ENCODE data around the gene COL4A1. TPM values are rescaled to one million over a fixed set of nuclear protein-coding genes. Genes with fewer than 3 reads are reported as not detected.

Gene COL4A1
- polyA plus RNA-seq, 1 donor (not counting 4 experiments of a cell fraction or from before 2014, with no cell fraction given): 22.3 TPM

DNA sequence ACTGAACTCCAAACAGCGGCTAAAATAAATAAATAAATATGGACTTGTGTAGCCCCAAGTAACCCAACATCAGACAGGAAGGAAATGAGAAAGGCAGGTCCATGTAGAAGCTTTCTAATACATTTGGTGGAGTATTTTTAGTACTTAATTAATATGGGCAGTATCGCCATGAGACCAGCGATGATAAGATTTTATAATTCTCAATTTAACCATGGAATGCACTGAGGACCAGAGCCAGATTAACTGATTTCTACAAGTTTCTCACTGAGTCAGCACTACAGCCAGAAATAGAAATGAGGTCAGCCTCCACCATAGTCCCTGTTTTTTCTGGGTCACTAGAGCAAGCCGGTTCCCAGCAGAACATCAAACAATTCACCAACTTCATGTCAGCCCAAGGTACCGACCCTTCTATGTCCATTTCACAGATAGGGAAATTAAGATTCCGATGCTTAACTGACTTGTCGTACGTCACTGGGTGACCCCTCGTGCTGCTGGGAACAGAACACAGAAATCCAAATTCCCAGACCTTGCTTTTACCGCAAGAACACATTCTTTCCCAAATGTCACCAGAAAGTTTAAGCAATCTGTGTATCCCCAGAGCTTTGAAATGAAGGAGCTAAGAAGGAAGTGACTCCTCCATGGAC, 90.4 kb downstream of the COL4A1 start:
- Histone ChIP-seq H2AFZ (ENCODE audit: control insufficient read depth, low read length) (no peak overlapping the region), H3K9me3 (ENCODE audit: control insufficient read depth, low read depth, low read length) (no peaks in the 10 kb centered on the region), H4K20me1 (ENCODE audit: control insufficient read depth, extremely low read depth, insufficient read depth, low read length) (no peaks in the 10 kb centered on the region), H3K27ac (ENCODE audit: control insufficient read depth, insufficient read depth, low read length) (no peak overlapping the region), H3K36me3 (ENCODE audit: control insufficient read depth in 2 of 2, extremely low read depth in 1 of 2, insufficient read depth in 2 of 2, low read length in 2 of 2) (peaks cover 3 to 16% of the 10 kb centered on the region in 2 experiments), H3K4me1 (ENCODE audit: control insufficient read depth, extremely low read depth, insufficient read depth, low read length) (no peaks in the 10 kb centered on the region), H3K4me3 (ENCODE audit: control insufficient read depth in 2 of 3, extremely low read depth in 1 of 3, insufficient read depth in 2 of 3, low read depth in 1 of 3, low read length in 3 of 3) (no peak overlapping the region), H3K9me1 (ENCODE audit: control insufficient read depth, extremely low read depth, insufficient read depth, low read length) (peaks cover 2% of the 10 kb centered on the region), H3K27me3 (ENCODE audit: control insufficient read depth, extremely low read depth, insufficient read depth, low read length) (no peaks in the 10 kb centered on the region), H3K79me2 (ENCODE audit: control insufficient read depth, insufficient read depth, low read length) (peaks cover 4% of the 10 kb centered on the region), H3K9ac (ENCODE audit: control insufficient read depth, extremely low read depth, insufficient read depth, low read length) (no peak overlapping the region), H3K4me2 (ENCODE audit: control insufficient read depth, extremely low read depth, insufficient read depth, low read depth, low read length) (no peak overlapping the region)
- FAIRE-seq (no peak), DNase-seq (ENCODE audit: low read depth, low spot score) (no peak)
- dilution Hi-C loops (cut with MboI; ENCODE audit: extremely low pct_ligation_motif_present, low sequenced_read_pairs): no loop called here
- no peak for TF ChIP-seq EZH2 (IDR thresholded peaks at IDR 0.05; ENCODE audit: low read length)
- TF ChIP-seq, protein P1, sequence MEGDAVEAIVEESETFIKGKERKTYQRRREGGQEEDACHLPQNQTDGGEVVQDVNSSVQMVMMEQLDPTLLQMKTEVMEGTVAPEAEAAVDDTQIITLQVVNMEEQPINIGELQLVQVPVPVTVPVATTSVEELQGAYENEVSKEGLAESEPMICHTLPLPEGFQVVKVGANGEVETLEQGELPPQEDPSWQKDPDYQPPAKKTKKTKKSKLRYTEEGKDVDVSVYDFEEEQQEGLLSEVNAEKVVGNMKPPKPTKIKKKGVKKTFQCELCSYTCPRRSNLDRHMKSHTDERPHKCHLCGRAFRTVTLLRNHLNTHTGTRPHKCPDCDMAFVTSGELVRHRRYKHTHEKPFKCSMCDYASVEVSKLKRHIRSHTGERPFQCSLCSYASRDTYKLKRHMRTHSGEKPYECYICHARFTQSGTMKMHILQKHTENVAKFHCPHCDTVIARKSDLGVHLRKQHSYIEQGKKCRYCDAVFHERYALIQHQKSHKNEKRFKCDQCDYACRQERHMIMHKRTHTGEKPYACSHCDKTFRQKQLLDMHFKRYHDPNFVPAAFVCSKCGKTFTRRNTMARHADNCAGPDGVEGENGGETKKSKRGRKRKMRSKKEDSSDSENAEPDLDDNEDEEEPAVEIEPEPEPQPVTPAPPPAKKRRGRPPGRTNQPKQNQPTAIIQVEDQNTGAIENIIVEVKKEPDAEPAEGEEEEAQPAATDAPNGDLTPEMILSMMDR (optimal IDR thresholded peaks at IDR 0.05 in 1 of 3, IDR thresholded peaks at IDR 0.05 in 1 of 3, conservative IDR thresholded peaks at IDR 0.05 in 1 of 3; ENCODE audit: extremely low read depth in 1 of 3, insufficient read depth in 2 of 3, low read length in 3 of 3): no peak

DNA sequence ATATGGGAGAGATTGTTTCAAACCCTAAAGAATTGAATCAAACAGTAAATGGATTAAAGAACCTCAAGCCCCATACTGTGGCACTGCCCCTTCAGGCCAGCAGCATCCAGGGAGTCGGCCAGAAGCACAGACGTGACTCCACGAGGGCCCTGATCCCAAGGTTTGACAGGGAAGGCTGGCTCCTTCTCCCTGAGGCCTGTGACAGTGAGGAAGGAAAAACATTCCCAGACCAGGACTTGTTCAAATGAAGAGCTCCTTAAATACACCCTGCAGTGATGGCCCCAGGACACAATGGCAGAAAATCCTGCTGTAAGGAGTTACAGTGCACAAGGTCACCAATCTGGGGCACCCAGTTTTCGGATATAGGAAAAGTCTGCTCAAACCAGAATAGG, 91.0 kb downstream of the COL4A1 start:
- Histone ChIP-seq H3K36me3 (ENCODE audit: control insufficient read depth in 2 of 2, extremely low read depth in 1 of 2, insufficient read depth in 2 of 2, low read length in 2 of 2) (peaks cover 3 to 16% of the 10 kb centered on the region in 2 experiments), H3K27ac (ENCODE audit: control insufficient read depth, insufficient read depth, low read length) (no peak overlapping the region), H3K9me1 (ENCODE audit: control insufficient read depth, extremely low read depth, insufficient read depth, low read length) (peaks cover 2% of the 10 kb centered on the region), H3K4me1 (ENCODE audit: control insufficient read depth, extremely low read depth, insufficient read depth, low read length) (no peaks in the 10 kb centered on the region), H3K79me2 (ENCODE audit: control insufficient read depth, insufficient read depth, low read length) (peaks cover 4% of the 10 kb centered on the region), H2AFZ (ENCODE audit: control insufficient read depth, low read length) (no peak overlapping the region), H3K4me3 (ENCODE audit: control insufficient read depth in 2 of 3, extremely low read depth in 1 of 3, insufficient read depth in 2 of 3, low read depth in 1 of 3, low read length in 3 of 3) (no peak overlapping the region), H3K27me3 (ENCODE audit: control insufficient read depth, extremely low read depth, insufficient read depth, low read length) (no peaks in the 10 kb centered on the region), H3K9ac (ENCODE audit: control insufficient read depth, extremely low read depth, insufficient read depth, low read length) (no peak overlapping the region), H4K20me1 (ENCODE audit: control insufficient read depth, extremely low read depth, insufficient read depth, low read length) (no peaks in the 10 kb centered on the region), H3K4me2 (ENCODE audit: control insufficient read depth, extremely low read depth, insufficient read depth, low read depth, low read length) (no peak overlapping the region), H3K9me3 (ENCODE audit: control insufficient read depth, low read depth, low read length) (no peaks in the 10 kb centered on the region)
- dilution Hi-C loops (cut with MboI; ENCODE audit: extremely low pct_ligation_motif_present, low sequenced_read_pairs): no loop called here
- TF ChIP-seq, protein P1 (optimal IDR thresholded peaks at IDR 0.05 in 1 of 3, IDR thresholded peaks at IDR 0.05 in 1 of 3, conservative IDR thresholded peaks at IDR 0.05 in 1 of 3; ENCODE audit: extremely low read depth in 1 of 3, insufficient read depth in 2 of 3, low read length in 3 of 3): no peak
- no peak for TF ChIP-seq EZH2 (IDR thresholded peaks at IDR 0.05; ENCODE audit: low read length)
- no peak for FAIRE-seq
- DNase-seq (ENCODE audit: low read depth, low spot score): no peak

Data from keratinocyte (primary cell).